OCI-LY3 (cell line): ENCODE measurements around the gene SLITRK4.

Experiments
- EZH2phosphoT487 ChIP-seq: fragments of 200-600 bp; shearing (Covaris generic); IDR thresholded peaks from 2 replicates; pipeline ENCODE4 v1.6.1; 2018; ENCODE audit warnings: antibody characterized with exemption, mixed run types, low read depth
- TF ChIP-seq, protein P1 (sequence below): fragments of 200-600, 300-600 bp; sonication (generic); IDR thresholded peaks from 2 replicates; pipeline ENCODE4 v1.5.1; 2014; ENCODE audit warnings: antibody characterized with exemption, low read length, low read depth

DNA sequence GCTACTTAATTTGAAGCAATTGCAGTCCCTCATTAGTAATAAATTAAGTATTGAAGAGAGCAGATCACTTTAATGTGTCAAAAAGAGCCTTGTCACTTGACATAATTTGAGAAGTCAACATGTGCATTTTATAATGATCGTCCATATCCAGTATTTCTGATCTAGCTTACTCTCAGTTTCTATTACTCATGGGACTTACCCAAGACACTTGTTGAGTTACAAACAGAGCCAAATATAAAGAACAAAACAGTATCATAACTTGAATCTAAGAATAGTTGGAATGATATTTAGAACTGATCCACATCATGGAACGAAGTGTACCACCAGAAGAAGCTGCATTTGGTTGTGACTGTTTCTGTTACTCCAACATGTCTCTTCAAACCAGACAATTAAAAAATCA, 54.7 kb downstream of the SLITRK4 start:
- TF ChIP-seq, protein P1, sequence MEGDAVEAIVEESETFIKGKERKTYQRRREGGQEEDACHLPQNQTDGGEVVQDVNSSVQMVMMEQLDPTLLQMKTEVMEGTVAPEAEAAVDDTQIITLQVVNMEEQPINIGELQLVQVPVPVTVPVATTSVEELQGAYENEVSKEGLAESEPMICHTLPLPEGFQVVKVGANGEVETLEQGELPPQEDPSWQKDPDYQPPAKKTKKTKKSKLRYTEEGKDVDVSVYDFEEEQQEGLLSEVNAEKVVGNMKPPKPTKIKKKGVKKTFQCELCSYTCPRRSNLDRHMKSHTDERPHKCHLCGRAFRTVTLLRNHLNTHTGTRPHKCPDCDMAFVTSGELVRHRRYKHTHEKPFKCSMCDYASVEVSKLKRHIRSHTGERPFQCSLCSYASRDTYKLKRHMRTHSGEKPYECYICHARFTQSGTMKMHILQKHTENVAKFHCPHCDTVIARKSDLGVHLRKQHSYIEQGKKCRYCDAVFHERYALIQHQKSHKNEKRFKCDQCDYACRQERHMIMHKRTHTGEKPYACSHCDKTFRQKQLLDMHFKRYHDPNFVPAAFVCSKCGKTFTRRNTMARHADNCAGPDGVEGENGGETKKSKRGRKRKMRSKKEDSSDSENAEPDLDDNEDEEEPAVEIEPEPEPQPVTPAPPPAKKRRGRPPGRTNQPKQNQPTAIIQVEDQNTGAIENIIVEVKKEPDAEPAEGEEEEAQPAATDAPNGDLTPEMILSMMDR: no peak
- no peak for TF ChIP-seq EZH2phosphoT487
